Measurements from ENCODE around the gene LRRC73.
"Not testable (repeated sequence)": the region's sequence is repeated elsewhere in the genome, so short reads cannot be mapped to it uniquely, and the experiment has no call there.

LRRC73 gene

GRCh38 chr6:43491750-43492661 is 18.1 kb downstream of the LRRC73 start:
- no peak for DNase-seq

- no peak for DNase-seq
These were observed 19.6 kb downstream of the LRRC73 start for GRCh38 chr6:43490523-43490939.

- DNase-seq = no peak
These were observed 20.7 kb downstream of the LRRC73 start for GRCh38 chr6:43489277-43490072.

- DNase-seq = no peak
These were observed 21.4 kb downstream of the LRRC73 start for GRCh38 chr6:43488667-43489276.

GRCh38 chr6:43481591-43482236 is 28.4 kb downstream of the LRRC73 start:
- DNase-seq = no peak

- no peak for DNase-seq
These were observed 29.1 kb downstream of the LRRC73 start for GRCh38 chr6:43481075-43481474.

GRCh38 chr6:43478008-43478372 is 32.2 kb downstream of the LRRC73 start:
- DNase-seq = no peak

- DNase-seq = no peak
These were observed 32.7 kb downstream of the LRRC73 start, which contains the start of gene TJAP1 for GRCh38 chr6:43477235-43478007. TSS of gene TJAP1 (plus strand) at chr6:43477570. CDS start at chr6:43499002, 21,432 bp downstream.

GRCh38 chr6:43476746-43477145 is 33.4 kb downstream of the LRRC73 start:
- no peak for DNase-seq

- DNase-seq = no peak
These were observed 34.6 kb downstream of the LRRC73 start for GRCh38 chr6:43475516-43475915.

- no peak for DNase-seq
These were observed 37.6 kb downstream of the LRRC73 start for GRCh38 chr6:43472515-43472914.

- DNase-seq = no peak
These were observed 38.7 kb downstream of the LRRC73 start for GRCh38 chr6:43471399-43471798.

GRCh38 chr6:43469947-43470346 is 40.2 kb downstream of the LRRC73 start:
- no peak for DNase-seq

GRCh38 chr6:43468748-43469681 is 41.1 kb downstream of the LRRC73 start:
- no peak for DNase-seq

GRCh38 chr6:43468240-43468639 is 41.9 kb downstream of the LRRC73 start:
- DNase-seq = no peak

GRCh38 chr6:43467752-43468151 is 42.4 kb downstream of the LRRC73 start:
- DNase-seq = no peak

- DNase-seq = not testable (repeated sequence)
These were observed 42.9 kb downstream of the LRRC73 start for GRCh38 chr6:43467265-43467664.

GRCh38 chr6:43465948-43466347 is 44.2 kb downstream of the LRRC73 start:
- DNase-seq = no peak

- no peak for DNase-seq
These were observed 45.8 kb downstream of the LRRC73 start for GRCh38 chr6:43464337-43464736.

GRCh38 chr6:43461936-43462335 is 48.2 kb downstream of the LRRC73 start:
- DNase-seq = no peak

GRCh38 chr6:43460032-43460431 is 50.1 kb downstream of the LRRC73 start:
- DNase-seq = no peak

Measured in cortex of kidney (tissue), 1 donor.